ENCODE measurements around the gene ELN.

DNA sequence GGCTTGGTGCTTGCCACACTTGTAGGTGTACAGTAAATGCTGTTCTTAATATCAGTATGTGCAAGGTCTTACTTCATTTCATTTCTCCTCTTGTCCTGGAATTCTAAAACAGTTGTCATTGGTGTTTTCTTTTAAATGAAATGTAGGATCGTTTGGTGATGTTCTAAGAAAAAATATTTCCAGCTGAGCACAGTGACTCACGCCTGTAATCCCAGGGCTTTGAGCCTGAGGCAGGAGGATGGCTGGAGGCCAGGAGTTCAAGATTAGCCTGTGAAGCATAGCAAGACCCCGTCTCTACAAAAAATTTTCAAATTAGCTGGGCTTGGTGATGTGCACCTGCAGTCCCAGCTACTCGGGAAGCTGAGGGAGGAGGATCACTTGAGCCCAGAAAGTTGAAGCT, 32.6 kb upstream of the ELN start:
- TF ChIP-seq BHLHE40 (IDR thresholded peaks at IDR 0.05; ENCODE audit: borderline replicate concordance) (no peak), SP1 (IDR thresholded peaks at IDR 0.05) (no peak), FOXM1 (IDR thresholded peaks at IDR 0.05; ENCODE audit: borderline replicate concordance) (no peak), SUZ12 (IDR thresholded peaks at IDR 0.05) (no peak)
